GM12873 (cell line): Measurements from ENCODE around the gene KIAA1217.

Experiments
- TF ChIP-seq, protein P1 (sequence below): IDR thresholded peaks from 2 replicates; pipeline ENCODE4 v1.5.1; 2012; ENCODE audit warnings: low read depth, mild to moderate bottlenecking, moderate library complexity, low read length, control low read depth; ENCODE audit not compliant: insufficient read depth; ENCODE audit errors: missing control alignments

Gene KIAA1217

DNA sequence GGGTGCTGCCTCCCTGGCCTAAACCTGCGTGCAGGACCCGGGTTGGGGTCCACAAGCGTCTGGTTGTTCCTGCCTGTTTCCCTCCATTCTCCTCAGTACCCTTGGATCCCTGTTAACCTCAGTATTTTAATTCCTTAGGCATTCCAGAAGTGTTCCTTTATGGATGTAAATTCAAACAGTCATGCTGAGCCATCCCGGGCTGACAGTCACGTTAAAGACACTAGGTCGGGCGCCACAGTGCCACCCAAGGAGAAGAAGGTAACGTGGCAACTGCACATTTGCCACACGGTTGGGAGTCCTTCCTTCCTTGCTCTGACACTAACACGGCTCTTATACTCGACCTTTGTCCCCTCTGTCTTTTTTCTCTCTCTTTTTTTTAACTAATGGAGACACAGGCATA lies 327.7 kb downstream of the KIAA1217 start:
- TF ChIP-seq, protein P1, sequence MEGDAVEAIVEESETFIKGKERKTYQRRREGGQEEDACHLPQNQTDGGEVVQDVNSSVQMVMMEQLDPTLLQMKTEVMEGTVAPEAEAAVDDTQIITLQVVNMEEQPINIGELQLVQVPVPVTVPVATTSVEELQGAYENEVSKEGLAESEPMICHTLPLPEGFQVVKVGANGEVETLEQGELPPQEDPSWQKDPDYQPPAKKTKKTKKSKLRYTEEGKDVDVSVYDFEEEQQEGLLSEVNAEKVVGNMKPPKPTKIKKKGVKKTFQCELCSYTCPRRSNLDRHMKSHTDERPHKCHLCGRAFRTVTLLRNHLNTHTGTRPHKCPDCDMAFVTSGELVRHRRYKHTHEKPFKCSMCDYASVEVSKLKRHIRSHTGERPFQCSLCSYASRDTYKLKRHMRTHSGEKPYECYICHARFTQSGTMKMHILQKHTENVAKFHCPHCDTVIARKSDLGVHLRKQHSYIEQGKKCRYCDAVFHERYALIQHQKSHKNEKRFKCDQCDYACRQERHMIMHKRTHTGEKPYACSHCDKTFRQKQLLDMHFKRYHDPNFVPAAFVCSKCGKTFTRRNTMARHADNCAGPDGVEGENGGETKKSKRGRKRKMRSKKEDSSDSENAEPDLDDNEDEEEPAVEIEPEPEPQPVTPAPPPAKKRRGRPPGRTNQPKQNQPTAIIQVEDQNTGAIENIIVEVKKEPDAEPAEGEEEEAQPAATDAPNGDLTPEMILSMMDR: no peak

DNA sequence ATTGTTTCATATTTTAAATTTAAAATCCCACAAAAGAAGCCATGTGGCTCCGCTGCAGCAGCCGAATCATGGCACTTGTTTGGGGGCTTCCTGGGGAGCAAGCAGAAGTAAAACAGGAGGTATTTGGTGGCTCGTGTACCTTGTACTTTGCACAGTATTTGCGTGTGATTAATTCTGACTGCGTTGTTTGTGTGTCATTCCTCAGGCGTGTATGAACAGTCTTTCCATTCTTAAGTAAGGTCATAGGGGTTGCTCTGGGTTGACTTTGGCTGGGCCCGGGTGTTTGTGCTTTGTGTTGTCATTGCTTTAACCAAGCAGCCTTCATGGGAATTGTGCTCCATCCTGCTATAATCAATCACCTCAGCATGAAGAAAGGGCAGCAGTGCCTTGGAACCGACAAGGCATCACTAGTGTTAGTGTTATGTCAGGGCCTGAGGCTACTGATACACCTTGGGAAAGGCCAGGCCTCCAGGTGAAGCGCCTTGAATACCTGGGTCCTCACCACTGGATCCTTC lies 332.4 kb downstream of the KIAA1217 start:
- TF ChIP-seq, protein P1: no peak

DNA sequence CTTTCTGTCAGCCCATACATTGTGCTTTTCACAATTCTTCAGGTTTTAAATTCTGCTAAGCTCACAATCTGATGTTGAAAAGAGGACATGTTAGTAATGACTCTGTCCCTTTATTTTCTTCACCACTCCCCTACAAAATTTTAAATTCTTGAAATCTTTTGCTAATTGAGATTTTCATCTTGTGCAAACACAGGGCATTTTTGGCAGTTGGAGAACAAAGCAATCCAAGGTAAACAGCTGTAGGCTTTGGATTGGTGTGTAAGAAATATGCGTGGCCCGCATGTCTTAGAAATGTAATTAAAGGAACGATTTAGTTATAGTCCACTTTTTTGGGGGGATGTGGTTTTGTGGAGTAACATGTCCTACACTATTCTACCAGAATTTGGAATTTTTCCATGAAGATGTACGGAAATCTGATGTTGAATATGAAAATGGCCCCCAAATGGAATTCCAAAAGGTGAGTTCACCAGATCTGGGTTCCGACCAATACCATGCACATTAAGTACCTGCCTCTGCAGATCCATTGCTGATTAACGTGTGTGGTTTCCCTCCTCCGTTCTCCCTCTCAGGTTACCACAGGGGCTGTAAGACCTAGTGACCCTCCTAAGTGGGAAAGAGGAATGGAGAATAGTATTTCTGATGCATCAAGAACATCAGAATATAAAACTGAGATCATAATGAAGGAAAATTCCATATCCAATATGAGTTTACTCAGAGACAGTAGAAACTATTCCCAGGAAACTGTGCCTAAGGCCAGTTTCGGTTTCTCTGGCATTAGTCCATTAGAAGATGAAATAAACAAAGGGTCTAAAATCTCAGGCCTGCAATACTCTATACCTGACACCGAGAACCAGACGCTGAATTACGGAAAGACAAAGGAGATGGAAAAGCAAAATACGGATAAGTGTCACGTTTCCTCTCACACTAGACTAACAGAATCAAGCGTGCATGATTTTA lies 333.7 kb downstream of the KIAA1217 start:
- TF ChIP-seq, protein P1: no peak

DNA sequence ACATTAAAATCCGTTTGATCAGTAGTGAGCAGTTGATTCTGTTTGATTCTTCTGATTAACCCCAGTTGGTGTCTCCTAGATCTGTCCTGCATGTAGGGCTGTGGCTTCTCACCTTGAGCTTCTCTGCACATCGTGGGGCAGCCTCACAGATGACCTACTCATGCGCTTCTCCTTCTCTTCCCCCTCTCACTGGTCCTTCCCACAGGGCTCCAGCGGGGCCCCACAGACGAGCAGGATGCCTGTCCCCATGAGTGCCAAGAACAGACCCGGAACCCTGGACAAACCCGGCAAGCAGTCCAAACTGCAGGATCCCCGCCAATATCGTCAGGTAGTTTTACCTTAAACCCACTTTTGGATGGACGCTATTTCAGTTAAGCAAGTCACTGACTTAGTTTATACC lies 335.8 kb downstream of the KIAA1217 start:
- TF ChIP-seq, protein P1: no peak

DNA sequence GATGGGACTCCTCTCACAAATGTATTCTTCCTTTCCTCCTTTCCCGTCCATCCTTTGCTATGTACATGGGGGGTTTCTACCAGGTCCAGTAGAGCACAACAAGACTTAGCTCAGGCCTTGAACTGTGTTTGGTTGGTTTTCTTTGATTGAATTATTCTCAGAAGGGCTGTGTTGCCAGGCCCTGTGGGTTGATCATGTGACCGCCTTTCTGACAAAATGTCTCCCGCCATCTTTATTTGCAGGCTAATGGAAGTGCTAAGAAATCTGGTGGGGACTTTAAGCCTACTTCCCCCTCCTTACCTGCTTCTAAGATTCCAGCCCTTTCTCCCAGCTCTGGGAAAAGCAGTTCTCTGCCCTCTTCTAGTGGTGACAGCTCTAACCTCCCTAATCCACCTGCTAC lies 336.6 kb downstream of the KIAA1217 start:
- TF ChIP-seq, protein P1: no peak

DNA sequence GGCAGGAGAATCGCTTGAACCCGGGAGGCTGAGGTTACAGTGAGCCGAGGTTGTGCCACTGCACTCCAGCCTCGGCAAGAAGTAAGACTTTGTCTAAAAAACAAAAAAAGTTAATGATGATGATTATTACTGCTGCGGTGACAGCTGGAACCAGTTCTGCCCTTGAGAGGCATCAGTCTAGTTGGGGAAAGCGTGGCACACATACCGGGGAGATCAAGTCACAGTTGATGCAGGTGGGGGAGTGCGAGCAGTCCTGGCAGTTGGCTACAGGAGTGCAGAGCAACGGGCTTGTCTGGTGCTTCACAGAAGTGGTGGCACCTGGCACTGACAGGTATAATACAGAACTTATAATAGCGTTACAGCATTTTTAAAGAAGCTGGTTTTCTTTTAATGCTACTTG lies 341.7 kb downstream of the KIAA1217 start:
- TF ChIP-seq, protein P1: no peak

DNA sequence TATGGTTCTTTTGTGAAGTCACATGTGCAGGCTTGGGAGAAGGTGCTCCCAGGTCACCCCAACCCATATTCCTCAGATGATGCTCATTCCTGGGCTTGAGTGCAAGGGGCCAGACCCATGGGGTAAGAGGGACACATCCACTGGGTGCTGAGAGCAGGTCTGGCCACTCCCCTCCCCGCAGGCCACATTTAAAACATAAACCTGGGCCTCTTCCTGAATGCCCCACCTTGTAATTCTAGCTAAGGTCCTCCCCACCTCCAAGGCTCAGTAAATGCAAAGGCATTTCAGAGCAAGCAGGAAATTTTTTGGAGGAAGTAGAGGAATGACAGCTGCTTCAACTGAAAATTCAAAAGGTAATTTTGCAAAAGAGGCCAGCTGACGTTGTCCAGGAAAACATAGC lies 342.2 kb downstream of the KIAA1217 start:
- TF ChIP-seq, protein P1: no peak
